Muscle layer of colon (tissue), 2 donors: ENCODE measurements around the gene TMEM51.

ENCODE experiments used
- H3K27ac ChIP-seq: one replicate; pipeline ENCODE4 v1.7.0; 2013; ENCODE audit warnings: low read depth, mild to moderate bottlenecking, low read length, moderate library complexity
- H3K27me3 ChIP-seq, 2 donors: one replicate each; pipeline ENCODE4 v1.7.0; 2013; ENCODE audit warnings: low read length in 2 of 2, mild to moderate bottlenecking in 2 of 2; ENCODE audit not compliant: insufficient read depth in 2 of 2, control insufficient read depth in 1 of 2
- H3K36me3 ChIP-seq: one replicate; pipeline ENCODE4 v1.7.0; 2013; ENCODE audit warnings: mild to moderate bottlenecking, low read length; ENCODE audit not compliant: insufficient read depth
- H3K4me1 ChIP-seq: one replicate; pipeline ENCODE4 v1.7.0; 2013; ENCODE audit warnings: mild to moderate bottlenecking, low read length; ENCODE audit not compliant: insufficient read depth
- H3K4me3 ChIP-seq, 2 donors: one replicate each; pipeline ENCODE4 v1.7.0; 2013; ENCODE audit warnings: low read length in 2 of 2, low read depth in 1 of 2, mild to moderate bottlenecking in 1 of 2, moderate library complexity in 1 of 2
- H3K9ac ChIP-seq: one replicate; pipeline ENCODE4 v1.7.0; 2013; ENCODE audit warnings: low read length
- H3K9me3 ChIP-seq: one replicate; pipeline ENCODE4 v1.7.0; 2013; ENCODE audit warnings: mild to moderate bottlenecking, low read length
- donor health status: abdominal sarcoma.
- donor health status: Adenocarcinoma of cecum.

Gene TMEM51

DNA sequence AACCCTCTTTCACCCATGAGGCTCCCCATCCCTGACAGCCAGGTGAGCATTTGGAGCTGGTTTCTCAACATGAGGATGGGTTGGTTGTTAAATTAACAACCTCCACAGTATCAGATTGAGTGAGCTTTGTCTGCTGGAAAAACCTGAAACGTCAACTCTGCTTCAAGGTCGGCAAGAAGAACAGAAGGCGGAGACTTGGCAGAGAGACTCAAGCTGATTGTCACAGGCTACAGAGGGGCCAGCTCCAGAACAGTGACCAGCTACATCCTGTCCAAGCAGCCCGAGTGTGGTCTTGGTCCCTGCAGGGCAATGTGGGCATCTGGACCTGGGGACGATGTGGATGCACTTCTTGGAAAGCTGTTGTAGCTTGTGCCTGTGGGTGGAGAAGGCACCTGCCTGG, 36.6 kb upstream of the TMEM51 start:
- H3K9ac ChIP-seq: no peak overlapping the region
- no peak overlapping the region for H3K4me3 ChIP-seq
- no peaks in the 10 kb centered on the region for H3K4me1 ChIP-seq
- H3K9me3 ChIP-seq: no peaks in the 10 kb centered on the region
- no peaks in the 10 kb centered on the region for H3K36me3 ChIP-seq
- no peaks in the 10 kb centered on the region for H3K27me3 ChIP-seq
- no peak overlapping the region for H3K27ac ChIP-seq

- no peaks in the 10 kb centered on the region for H3K4me1 ChIP-seq
- no peak overlapping the region for H3K27ac ChIP-seq
- H3K27me3 ChIP-seq: no peaks in the 10 kb centered on the region
- H3K9ac ChIP-seq: no peak overlapping the region
- H3K4me3 ChIP-seq: no peak overlapping the region
- no peaks in the 10 kb centered on the region for H3K9me3 ChIP-seq
- no peaks in the 10 kb centered on the region for H3K36me3 ChIP-seq
These were observed 35.7 kb upstream of the TMEM51 start for GRCh38 chr1:15117671-15118325.

- Histone ChIP-seq H3K9ac (no peak overlapping the region), H3K9me3 (no peaks in the 10 kb centered on the region), H3K4me3 (no peak overlapping the region), H3K4me1 (no peaks in the 10 kb centered on the region), H3K27ac (no peak overlapping the region), H3K36me3 (no peaks in the 10 kb centered on the region), H3K27me3 (no peaks in the 10 kb centered on the region)
These were observed 35.0 kb upstream of the TMEM51 start for GRCh38 chr1:15118579-15118978.

- Histone ChIP-seq H3K4me3 (no peak overlapping the region), H3K27me3 (no peaks in the 10 kb centered on the region), H3K9ac (no peak overlapping the region), H3K4me1 (no peaks in the 10 kb centered on the region), H3K36me3 (no peaks in the 10 kb centered on the region), H3K9me3 (no peaks in the 10 kb centered on the region), H3K27ac (no peak overlapping the region)
These were observed 33.1 kb upstream of the TMEM51 start for GRCh38 chr1:15120251-15120945.

DNA sequence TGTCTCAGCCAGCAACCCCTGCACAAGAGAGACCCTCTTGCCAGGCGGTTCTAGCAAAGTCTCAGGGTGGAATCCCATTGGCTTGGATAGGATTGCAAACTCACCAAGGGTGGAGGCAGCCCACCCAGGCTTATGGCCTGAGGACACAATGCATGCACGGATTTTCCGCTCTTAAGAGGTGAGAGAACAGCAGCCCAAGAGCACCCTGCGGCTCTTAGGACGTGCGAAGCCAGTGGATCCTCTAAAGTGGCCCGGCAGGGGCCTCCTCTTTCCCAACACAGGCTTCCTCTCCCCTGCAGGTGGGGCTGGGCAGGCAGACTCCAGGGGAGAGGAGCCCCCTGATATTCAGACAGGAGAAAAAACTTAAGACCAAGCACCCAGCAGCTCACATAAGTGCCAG, 31.2 kb upstream of the TMEM51 start:
- no peak overlapping the region for H3K27ac ChIP-seq
- H3K4me1 ChIP-seq: no peaks in the 10 kb centered on the region
- no peaks in the 10 kb centered on the region for H3K27me3 ChIP-seq
- no peaks in the 10 kb centered on the region for H3K36me3 ChIP-seq
- no peak overlapping the region for H3K4me3 ChIP-seq
- H3K9me3 ChIP-seq: no peaks in the 10 kb centered on the region
- no peak overlapping the region for H3K9ac ChIP-seq

DNA sequence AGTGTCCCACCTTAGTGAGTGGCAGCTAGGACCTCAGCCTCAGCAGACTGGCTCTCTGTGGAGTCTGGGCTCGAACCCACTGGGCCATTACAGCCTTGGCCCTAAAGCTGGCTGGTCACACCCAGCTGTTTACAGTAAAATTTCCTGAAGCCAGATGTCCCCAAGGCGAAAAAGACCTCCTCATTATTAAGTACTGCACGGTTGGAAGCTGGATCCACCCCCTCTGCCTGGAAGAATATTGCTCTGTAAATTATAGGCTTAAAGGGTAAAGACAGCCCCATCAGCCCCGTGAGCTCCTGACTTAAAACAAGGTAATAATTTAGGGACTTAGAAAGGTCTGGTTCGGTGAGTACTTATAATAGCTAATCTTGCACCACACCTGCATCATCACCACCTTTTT, 30.3 kb upstream of the TMEM51 start:
- H3K27me3 ChIP-seq: no peaks in the 10 kb centered on the region
- no peak overlapping the region for H3K4me3 ChIP-seq
- H3K36me3 ChIP-seq: no peaks in the 10 kb centered on the region
- H3K9me3 ChIP-seq: no peaks in the 10 kb centered on the region
- H3K9ac ChIP-seq: no peak overlapping the region
- H3K27ac ChIP-seq: no peak overlapping the region
- H3K4me1 ChIP-seq: no peaks in the 10 kb centered on the region

- no peak overlapping the region for H3K9ac ChIP-seq
- H3K27me3 ChIP-seq: no peaks in the 10 kb centered on the region
- H3K4me3 ChIP-seq: no peak overlapping the region
- no peak overlapping the region for H3K27ac ChIP-seq
- no peaks in the 10 kb centered on the region for H3K4me1 ChIP-seq
- H3K9me3 ChIP-seq: no peaks in the 10 kb centered on the region
- H3K36me3 ChIP-seq: no peaks in the 10 kb centered on the region
These were observed 29.6 kb upstream of the TMEM51 start for GRCh38 chr1:15123925-15124324.

- no peak overlapping the region for H3K9ac ChIP-seq
- no peaks in the 10 kb centered on the region for H3K4me1 ChIP-seq
- H3K27me3 ChIP-seq: no peaks in the 10 kb centered on the region
- no peaks in the 10 kb centered on the region for H3K36me3 ChIP-seq
- no peak overlapping the region for H3K27ac ChIP-seq
- no peak overlapping the region for H3K4me3 ChIP-seq
- H3K9me3 ChIP-seq: no peaks in the 10 kb centered on the region
These were observed 29.0 kb upstream of the TMEM51 start for GRCh38 chr1:15124362-15125100.

DNA sequence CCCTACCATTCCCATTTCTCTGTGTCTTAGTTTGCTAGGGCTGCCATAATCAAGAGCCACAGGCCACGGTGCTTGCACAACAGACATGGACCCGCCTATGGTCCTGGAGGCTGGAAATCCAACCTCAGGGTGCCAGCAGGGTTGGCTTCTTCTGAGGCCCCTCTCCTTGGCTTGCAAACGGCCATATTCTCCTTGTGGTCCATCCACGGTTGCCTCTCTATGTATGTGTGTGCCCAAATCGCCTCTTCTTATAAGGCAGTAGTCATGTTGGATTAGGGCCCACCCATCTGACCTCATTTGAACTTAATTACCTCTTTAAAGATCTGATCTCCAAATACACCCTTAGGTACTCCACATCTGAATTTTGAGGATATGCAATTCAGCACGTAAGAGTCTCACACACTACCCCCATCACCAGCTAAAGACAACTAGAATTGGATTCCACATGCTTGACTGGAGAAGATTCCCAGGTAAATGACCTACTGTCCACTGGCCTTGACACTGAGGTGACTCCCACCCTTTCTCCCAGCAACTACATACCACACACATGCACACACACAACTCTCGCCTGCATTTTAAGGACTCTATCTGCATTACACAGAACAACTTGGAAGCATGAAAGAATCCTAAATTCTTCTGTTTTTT, 28.3 kb upstream of the TMEM51 start:
- H3K27me3 ChIP-seq: no peaks in the 10 kb centered on the region
- no peak overlapping the region for H3K4me3 ChIP-seq
- H3K36me3 ChIP-seq: no peaks in the 10 kb centered on the region
- no peaks in the 10 kb centered on the region for H3K9me3 ChIP-seq
- no peak overlapping the region for H3K9ac ChIP-seq
- H3K4me1 ChIP-seq: no peaks in the 10 kb centered on the region
- no peak overlapping the region for H3K27ac ChIP-seq

DNA sequence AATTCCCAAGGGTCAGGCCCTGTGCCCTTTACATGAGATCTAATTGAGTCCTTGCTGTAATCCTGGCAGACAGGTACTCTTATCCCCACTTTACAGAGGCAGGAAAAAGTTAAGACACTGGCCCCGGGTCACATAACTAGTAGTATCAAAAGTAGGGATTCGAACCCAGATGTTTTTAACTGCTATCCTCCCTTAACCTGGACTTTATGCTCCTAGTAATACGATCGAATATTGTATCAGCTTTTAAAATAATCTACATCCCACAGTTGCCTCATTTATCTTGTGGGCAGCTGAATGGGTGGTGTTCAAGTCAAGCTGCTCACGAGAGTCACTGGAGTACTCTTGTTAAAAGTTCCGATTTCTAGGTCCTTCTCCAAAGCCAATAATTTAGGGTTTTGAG, 25.5 kb upstream of the TMEM51 start:
- no peaks in the 10 kb centered on the region for H3K27me3 ChIP-seq
- no peak overlapping the region for H3K4me3 ChIP-seq
- no peaks in the 10 kb centered on the region for H3K9me3 ChIP-seq
- H3K4me1 ChIP-seq: no peaks in the 10 kb centered on the region
- H3K36me3 ChIP-seq: no peaks in the 10 kb centered on the region
- H3K27ac ChIP-seq: no peak overlapping the region
- H3K9ac ChIP-seq: no peak overlapping the region

DNA sequence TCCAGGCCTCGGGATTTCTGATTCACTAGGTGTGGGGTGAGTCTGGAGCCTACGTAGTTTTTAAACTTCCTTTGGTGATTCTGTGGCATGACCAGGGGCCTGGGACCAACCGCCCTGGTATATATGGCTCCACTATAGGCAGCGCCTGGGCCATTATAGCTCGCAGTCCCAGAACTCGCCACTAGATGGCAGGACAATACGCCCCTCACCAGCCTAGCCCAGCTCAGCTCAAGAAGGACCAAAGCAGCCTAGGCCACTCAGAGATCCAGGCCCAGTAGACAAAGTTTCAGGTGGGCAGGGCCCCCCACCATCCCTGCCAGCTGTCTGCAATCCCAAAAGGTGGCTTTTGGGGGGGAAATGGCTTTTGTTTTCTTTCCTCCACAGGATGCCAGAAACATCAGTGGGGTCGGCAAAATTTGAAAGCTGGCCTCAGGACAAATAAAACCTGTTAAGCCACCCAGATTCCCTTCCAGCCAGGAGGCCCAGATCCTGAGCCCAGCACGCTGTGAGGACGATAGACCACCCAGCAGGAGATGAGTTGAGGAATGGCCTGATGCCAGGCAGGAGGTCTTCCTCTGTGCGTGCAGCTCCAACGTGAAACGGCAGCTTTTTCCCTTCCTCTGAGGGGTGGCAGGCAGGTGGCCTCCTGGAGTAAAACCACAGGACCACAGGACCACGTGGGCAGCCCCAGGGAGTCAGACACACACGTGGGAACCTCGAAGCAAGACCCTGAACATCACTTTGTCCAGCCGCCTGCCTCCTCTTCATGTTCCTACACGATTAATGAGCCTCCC, 24.8 kb upstream of the TMEM51 start:
- Histone ChIP-seq H3K4me1 (no peaks in the 10 kb centered on the region), H3K4me3 (no peak overlapping the region), H3K27ac (no peak overlapping the region), H3K9me3 (no peaks in the 10 kb centered on the region), H3K9ac (no peak overlapping the region), H3K27me3 (no peaks in the 10 kb centered on the region), H3K36me3 (no peaks in the 10 kb centered on the region)
